Activated CD4-positive, alpha-beta T cell treated with anti-CD3 and anti-CD28 coated beads, Interleukin-2, amount 50 U/mL, for 1 hour (primary cell): ENCODE measurements around the gene CHPF2.
A peak's percentile ranks its signal among the peaks of the same experiment; 100 is the strongest.

Experiments
- DNase-seq: peaks from one replicate; pipeline ENCODE4 v3.0.0-alpha.2; 2020

The CHPF2 gene

DNA sequence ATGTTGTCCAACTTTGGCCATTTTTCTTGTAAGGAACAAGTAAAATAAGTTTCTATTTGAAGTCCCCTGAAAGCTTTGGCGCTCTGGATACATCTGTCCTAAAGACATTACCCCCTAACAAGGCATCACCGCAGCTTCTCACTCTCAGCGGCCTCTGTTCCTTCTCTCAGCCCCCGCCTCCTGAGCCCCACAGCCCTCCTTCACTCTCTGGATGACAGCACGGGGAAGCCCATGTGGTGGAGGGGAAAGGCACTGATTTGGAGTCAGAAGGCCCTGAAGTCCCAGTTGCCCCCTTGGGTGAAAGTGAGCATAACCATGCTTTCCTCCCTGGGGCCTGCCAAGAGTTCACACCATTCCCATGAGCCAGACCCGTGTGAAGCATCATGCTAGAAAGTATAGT lies 26.6 kb upstream of the CHPF2 start:
- DNase-seq = no peak

DNA sequence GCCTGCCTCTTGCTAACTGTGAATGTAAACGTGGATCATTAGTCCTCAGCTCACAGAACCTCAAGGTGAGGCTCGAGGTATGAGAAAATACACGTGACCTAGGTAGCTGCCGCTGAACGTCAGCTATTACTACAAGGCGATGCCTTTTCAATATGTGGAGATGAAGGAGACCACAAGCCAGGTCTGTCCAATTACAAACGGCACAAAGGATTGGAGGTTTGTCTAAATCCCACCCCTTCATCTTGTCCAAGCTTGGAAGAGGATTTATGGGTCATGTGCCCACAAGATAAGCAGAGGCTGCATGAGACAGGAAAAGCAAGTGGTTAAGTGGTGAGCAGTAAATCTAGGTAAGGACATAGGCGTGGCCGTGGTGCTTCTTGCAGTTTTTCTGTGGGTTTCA lies 25.4 kb upstream of the CHPF2 start:
- peak; percentile 11 for DNase-seq

DNA sequence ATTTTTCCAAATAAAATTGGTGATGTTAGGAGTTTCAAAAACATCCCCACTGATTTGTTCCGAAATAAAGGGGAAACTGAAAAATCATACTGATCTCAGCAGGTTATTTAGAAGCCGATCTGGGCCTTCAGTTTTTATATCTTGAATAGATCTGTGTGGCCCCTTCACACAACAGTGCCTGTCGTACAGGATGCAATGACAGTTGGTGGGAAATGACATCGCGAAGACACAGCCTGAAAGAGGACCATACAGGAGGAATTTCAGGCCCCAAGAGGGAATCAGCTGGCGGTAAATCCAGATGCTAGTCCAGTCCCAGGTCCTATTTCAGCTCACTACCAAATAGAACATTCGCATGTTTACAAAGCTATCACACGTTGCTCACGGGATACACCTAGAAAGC lies 25.0 kb upstream of the CHPF2 start:
- no peak for DNase-seq

DNA sequence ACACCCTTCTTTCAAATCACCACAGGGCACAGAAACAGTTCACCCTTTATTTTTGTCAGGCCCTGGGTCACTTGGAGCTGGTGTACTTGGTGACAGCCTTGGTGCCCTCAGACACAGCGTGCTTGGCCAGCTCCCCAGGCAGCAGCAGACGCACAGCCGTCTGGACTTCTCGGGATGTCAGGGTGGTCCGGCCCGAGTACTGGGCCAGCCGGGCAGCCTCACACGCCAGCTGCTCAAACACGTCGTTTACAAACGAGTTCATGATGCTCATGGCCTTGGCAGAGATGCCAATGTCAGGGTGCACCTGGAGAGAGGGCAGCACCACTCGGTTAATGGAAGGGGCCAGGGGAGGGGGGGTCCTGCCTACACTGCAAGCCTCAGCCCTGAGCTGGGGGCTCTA lies 24.5 kb upstream of the CHPF2 start:
- no peak for DNase-seq

DNA sequence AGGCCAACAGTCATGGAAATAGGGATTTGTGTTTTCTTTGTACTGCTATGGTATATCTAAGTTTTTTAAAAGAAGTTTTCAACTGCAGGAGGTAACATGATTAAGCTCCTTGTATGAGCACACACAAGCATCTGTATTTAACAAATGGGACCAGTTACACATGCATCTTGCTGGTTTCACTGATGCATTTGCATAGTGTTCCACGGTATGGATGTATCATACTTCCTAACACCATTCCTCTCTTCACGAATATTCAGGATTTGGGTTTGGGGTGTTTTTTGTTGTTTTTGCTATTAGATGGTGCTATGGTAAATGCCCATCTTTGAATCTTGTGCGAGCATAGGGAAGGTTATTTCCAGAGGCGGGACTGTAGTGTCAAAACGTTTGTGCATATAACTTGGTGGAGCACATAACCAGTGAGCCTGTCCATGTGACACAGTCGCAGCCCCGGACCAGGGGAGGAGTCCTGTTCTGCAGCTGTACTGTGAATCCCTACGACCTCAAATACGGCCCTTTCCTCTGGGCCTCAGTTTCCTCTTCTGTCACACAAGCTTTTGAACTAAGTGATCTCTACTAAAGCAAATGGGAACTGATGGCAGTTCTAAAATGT lies 23.9 kb upstream of the CHPF2 start:
- no peak for DNase-seq

DNA sequence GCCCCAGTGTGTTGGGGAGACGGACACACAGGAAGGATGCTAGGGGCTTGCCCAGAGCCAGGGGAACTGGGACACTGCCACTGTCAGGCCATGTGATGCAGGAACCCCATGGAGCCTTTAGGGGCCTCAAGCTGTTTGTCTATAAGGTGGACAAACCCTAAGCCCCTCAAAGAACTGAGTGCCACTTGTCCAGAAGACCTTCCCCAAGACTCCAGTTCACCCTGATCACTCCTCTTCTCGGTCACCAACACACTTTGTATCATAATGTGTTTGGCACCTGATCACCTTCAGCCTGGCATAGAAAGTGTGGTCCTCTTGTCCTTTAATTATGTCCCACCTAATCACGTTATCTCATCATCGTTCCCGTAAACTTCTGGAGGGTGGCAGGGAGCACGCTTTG lies 22.7 kb upstream of the CHPF2 start:
- no peak for DNase-seq

DNA sequence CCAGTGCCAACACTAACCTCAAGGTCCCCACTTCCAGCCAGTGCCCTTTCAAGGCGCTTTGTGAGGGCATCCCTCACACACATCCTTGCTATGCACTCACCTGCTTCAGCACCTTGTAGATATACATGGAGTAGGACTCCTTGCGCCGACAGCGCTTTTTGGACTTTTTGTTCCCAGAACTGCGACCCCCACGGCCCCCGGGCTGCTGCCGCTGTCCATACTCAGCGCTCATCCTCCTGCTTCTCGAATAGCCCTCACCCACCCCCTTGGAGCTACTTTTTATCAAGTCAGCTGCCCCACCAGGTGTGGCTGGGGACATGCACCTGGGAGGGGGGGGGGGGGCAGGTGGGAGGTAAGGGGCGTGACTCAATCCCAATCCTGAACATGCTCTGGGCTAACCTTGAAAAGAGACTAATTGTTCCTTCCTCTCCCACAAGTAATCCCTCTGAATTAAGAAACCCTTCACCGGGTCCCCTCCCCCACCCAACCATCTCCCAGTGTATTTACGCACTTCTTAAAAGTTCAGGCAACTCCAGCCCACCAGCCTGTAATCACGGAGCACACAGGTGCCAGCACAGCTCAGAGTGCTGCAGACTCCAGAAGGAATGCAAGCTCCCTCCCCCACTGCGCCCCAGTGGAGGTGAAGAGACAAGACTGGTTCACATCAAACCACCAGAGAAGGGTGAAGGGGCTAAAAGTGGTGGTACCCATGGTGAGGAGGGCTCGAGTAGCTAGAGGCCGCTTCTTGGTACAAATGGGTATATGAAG lies 22.0 kb upstream of the CHPF2 start, which contains the start of gene H2BK1:
Gene H2BK1, minus strand, starts transcription at position 402 of the 768 bp plus-strand sequence. Its CDS starts 170 bp downstream, at position 232.
- DNase-seq = no peak

DNA sequence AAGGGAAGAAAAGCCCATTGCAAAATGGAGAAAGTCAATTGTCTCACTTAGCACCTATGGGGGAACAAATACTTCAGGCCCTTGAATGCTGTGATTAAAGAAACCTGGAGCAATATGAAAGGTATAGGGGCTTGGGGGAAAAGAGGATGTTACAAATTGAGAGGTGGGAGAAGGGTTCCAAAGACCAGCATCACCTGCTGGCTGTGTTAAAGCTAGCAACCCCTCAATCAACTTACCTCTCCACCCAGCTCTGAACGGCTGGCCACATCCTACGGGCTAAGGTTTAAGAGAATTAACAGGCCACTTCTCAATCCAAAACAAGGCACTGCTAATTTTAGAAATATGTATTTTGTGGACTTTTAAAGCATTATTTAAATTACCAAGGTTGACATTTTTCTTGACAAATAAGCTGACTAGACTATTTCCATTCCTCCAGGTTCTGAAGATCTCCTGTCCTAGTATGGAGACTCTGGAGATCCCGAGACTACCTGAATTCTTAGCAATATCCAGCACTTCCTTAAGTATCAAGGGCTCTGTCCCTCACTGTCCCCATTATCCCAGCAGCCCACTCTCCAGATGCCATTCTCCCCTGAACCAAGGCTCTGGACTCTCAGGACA lies 21.0 kb upstream of the CHPF2 start:
- no peak for DNase-seq

DNA sequence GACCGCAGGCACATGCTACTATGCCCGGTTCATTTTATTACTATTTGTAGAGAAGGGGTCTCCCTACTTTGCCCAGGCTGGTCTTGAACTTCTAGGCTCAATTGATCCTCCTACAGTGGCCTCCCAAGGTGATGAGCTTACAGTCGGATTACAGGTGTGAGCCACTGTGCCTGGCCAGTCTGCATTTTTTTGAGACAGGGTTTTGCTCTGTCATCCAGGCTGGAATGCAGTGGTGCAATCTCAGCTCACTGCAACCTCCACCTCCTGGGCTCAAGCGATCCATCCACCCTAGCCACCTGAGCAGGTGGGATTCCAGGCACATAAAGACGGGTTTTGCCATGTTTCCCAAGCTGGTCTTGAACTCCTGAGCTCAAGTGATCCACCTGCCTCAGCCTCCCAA lies 19.7 kb upstream of the CHPF2 start:
- no peak for DNase-seq

DNA sequence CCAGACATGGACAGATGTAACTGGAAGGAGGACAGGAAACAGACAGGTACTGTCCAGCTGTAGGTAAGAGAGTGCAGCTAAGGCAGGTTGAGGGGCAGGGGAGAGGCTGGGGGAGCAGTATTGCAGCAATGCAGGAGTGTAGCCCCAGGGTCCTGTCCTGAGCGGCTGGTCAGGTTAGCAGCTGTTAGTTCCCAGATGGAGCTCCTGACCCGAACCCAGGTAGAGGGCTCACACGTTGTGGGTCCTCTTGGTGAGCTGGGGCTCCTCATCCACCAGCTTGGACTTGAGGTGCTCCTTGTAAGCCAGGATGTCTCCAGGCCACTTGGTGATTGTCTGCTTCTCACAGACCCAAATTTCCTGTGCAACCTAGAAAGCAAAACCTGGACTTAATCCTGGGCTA lies 18.5 kb upstream of the CHPF2 start:
- DNase-seq = no peak

DNA sequence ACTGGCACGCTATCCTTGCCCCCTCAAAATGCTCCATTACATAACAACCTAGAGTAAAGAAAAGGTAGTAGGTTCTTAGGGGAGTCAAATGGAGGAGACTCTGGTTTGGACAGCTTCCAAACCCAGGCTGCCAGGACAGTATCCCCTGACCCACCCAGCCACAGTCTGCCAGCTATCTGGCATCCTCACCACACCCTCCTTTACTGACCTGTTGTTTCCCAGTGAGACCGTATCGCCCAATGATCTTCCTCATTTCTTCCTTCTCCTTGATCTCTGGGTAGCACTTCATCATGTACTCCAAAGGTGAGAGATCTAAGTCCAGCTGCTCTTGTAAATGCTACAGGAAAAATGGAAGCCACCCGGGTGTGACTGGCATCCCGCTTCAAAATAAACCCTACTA lies 16.9 kb upstream of the CHPF2 start:
- DNase-seq = no peak

DNA sequence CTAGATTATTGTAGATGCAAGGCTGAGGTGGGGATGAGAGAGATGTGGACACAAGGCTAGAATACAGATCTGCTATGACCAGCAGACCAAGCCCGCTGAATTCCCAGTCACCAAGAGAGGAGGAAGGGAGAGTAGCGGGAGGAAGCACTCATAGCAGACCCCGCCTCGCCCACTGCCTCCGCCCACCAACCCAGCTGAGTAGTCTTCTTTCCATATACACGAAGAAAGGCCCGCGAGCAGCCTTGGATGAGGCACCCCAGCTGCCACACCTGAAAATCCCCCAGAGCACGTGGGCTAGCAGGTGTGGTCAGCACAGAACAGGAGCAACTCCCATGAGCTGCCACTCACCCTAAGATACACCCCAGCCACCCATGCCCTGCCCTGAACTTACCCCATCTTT lies 14.1 kb upstream of the CHPF2 start:
- no peak for DNase-seq

DNA sequence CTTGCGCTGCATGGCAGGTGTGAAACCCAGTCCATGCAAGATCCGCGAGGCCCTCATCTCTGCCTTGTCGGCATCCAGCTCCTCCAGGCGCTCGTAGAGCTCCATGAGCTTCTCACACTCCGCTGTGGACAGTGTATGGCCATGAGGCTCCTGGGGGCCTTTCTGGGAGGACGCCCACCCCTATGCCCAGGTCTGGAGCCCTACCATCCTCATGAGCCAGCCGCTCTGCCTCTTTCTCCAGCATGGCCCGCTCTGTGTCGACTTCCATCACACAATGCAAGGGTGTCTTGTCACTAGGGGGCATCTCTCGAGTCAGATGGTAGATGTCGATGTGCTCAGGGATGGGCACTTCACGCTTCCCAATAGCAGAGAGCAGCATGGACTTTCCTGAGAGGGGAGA lies 8.6 kb upstream of the CHPF2 start:
- DNase-seq = no peak

DNA sequence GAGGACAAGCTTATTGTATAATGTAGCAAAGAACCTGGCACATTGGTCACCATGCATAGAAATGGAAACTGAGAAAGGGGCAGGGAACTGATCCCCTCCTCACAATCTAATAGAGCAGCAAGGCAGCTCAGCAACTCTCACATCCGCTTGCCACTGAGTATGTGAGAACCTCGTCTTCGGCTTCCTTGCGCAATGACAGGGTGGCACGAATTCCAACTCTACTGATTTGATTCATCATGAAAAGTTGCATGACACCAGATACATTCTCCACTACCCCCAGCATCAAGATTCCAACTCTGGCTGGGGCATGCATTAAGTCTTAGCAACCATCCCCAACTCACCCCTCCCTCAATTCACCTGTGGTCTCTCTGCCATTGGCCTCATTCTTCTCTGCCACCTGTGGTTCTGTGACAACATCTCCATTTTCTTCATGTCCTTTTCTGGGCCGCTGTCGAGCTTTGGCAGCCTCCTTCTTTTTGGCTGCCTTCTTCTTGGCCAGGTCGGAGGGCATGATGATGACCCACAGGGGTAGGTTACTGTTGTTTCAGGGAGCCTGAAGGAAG lies 6.3 kb upstream of the CHPF2 start:
- no peak for DNase-seq

DNA sequence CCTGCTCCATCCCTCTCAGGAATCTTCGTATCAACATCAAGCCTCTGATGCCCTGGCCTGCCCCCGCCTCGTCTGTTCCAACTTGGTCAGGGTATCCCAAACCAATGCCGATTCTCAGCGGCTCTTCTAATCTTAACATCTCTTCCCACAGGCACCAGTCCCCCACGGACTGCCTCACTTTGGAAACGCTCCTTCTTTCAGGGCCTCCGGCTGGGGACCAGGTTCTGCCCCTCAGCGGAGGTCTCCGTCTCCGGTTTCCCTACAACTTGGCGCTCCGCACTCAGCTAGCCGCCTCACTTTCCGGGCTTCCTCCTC lies 5.8 kb upstream of the CHPF2 start:
- DNase-seq = no peak

DNA sequence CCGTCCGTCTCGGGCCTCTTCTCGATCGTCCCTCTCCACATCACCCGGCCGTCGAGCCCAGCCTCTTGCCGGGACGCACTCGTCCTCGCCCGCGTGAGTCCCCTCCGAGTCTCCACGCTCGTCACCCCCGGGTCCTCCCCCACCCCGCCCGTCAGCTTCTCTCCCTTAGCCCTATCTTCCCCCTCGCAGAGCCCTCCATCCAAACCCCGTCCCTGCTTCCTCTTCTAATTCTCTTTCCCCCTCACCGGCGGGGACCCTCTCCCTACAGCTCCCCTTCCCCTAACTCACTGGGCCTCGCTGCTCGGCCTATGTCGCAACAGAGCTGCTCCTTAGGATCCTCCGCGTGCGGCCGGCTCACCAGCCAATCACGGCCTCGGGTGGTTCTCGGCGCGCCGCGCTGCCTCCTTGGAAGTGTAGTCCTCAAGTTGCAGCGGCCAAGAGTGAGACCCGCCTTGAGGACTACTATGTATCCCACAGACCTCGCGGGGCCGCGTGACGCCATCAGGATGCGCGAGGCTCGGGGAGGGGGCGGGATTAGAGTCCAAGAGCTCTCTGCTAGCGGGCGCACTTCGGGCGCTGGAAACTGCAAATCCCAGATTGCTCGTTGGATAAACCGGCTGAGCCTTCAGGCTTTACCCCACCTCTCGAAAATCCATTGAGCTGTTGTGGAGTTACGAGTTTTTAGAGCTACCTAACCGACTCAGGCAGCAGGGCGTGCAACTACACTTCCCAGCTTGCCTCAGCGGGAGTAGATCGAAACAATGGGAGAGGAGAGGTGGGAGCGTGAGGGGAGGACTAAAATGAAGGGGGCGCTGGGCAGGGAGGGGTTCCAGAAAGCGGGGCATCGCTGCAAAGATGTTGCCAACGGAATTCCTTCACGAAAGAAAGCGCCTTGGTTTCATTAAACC lies 5.2 kb upstream of the CHPF2 start, which contains the start of gene ABCF2:
Gene ABCF2, minus strand, starts transcription at position 331 of the 908 bp plus-strand sequence. CDS start 747 bp downstream, outside the sequence.
- peak; percentile 98 for DNase-seq

DNA sequence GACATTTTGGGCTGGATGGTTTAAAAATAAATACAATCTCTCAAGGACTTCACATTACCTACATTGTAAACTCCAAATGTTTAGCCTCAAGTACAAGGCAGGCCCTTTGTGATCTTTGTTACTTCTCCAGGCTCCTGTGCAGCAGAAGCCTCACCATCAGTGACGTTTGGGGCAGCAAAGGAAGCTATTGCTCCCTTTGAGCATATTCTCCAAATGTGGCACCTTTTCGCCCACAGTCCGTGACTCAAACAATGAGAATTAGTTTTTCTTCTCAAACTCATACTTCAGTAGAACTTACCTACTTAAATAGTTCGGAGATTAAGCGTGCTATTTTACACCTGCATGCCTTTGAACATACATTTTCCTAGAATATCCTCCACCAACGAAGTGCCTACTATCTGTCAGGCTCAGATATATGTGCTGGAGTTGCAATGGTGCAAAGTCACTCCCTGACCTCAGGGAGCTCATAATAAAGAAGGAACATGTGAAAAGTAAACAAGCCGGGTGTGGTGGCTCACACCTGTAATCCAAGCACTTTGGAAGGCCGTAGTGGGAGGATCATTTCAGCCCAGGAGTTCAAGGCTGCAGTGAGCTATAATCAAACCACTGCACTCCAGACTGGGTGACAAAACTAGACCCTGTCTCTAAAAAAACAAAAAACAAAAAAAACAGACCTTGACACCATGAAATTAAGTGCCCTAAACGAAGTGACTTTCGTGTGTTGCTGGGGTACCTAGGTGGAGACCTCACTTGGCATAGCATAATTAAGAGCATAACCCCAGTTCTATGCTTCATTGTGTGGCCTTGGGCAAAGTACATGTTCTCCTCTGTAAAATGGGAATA lies 4.0 kb upstream of the CHPF2 start:
- DNase-seq = no peak

DNA sequence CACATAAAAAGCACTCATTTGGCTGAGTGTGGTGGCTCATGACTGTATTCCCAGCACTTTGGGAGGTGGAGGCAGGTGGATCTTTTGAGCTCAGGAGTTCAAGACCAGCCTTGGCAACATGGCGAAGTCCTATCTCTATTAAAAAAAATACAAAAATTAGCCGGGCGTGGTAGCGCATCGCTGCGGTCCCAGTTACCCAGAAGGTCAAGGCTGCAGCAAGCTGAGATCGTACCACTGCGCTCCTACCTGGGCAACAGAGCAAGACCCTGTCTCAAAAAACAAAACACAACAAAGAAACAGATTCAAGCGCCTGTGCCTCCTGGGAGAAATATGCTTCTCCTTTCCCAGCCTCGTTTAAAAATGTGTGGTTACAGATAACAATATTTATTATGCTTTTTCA lies 3.0 kb upstream of the CHPF2 start:
- no peak for DNase-seq

DNA sequence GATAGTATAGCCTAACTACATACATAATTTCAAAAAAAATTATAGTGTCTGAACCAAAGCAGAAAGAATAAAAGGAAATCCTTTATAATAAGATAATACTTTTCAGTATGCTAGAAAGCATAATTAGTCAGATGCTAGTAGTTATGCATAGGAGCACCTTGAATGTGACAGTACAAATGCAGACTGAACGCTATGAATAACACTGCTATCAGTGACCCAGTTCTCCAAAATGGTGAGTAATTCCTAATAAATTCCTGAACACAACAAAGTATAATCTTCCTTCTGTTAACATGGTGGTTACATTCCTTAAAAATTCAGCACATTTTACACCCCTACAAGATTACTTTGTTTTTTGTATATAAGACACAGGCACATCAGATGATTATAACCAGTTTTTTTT lies 1.2 kb upstream of the CHPF2 start:
- no peak for DNase-seq

DNA sequence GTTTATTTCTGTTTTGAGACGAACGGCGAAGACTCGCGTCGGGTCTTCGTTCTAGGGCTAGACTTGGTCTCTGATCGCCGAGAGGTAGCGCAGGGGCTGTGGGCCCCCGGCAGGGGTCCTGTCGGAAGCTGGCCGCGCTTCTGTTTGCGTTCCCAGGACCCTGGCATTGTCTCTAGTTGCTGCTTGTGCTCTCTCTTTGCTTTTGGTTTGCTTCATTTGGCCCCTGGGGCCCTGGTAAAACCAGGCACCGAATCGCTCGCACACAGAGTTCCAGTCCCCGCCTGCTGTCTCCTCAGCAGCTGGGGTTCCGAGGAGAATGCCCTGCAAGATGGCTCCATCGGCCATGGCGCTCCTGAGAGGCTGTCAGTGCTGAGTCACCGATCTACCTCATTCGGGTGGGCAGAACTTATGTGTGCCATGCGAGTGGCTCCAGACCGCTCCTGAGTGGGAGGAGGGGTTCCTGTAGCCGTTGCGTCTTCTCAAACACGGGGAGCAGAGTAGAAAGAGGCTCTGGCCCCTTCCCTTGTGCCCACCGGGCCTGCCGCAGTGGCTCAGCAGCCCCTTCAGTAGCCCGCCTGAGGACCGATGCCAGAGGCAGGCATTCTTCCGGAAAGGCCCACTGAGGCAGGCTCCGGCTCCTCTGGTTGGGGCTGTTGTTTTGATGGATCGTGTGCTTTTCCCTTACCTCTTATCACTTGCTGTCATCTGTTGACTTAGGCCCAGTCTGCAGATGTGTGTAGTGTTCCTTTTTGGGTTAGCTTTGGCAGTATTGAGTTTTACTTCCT lies 826 bp downstream of the CHPF2 start:
- DNase-seq = peak; percentile 61

DNA sequence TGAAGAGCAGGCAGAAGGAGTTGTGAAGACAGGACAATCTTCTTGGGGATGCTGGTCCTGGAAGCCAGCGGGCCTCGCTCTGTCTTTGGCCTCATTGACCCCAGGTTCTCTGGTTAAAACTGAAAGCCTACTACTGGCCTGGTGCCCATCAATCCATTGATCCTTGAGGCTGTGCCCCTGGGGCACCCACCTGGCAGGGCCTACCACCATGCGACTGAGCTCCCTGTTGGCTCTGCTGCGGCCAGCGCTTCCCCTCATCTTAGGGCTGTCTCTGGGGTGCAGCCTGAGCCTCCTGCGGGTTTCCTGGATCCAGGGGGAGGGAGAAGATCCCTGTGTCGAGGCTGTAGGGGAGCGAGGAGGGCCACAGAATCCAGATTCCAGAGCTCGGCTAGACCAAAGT lies 1.5 kb downstream of the CHPF2 start:
- DNase-seq = no peak
